HG03280 (cell line): ENCODE data around the gene HSD17B12.

Experiments
- ATAC-seq: cut with Tn5 transposase; IDR thresholded peaks from one replicate; pipeline ENCODE4 v1.9.1; 2021; ENCODE audit warnings: mild to moderate bottlenecking, moderate library complexity; ENCODE audit not compliant: unreplicated experiment

HSD17B12 gene

DNA sequence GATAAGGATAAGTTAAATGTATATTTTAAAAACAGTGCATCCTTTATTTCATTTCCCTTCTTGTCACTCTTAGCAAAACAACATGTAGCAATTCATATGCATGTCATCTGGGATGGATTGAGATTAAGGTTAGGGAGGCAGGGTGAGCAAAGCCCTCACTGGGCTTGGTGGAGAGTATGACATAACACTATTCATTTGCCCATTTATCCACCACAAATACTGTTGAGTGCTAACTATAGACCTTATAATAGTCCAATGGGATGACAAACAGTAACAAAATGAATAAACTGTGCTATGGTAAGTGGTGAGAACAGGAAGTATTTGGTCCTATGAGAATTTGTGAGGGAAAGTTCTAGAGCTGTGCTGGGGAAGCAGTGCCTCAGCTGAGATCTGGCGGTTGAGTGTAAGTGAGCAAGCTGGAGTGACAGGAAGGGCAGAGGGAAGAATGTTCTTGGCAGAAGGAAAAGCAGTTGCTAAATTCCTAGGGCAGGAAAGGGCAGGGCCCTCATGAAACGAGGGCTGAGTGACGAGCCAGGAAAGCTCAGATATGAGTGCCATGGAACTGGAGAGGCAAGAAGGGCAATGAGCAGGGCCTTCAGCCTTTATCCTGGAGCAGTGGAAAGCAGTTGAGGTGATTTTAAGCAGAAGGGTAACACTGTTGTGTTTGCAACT lies 6.7 kb downstream of the HSD17B12 start:
- ATAC-seq: no peak

DNA sequence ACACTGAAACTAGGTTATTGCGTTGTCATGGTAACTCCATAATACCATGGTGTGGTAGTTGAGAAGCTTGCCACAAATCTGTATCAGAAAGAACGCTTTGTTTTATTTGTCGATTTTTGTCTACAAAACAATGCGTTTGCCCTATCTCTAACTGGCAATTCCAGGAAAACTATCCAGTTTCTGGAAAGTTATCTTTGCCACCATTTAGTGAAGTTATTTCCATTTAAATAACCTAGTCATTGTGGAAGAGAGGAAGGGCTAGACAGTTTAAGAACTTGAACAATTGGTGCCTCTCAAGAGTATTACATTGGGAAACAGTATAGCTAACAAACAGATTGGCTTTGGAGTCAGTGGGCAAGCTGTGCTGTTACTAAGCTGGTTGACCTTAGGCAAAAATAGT lies 7.9 kb downstream of the HSD17B12 start:
- ATAC-seq: no peak

GRCh38 chr11:43689167-43689566 lies 8.6 kb downstream of the HSD17B12 start:
- no peak for ATAC-seq

- ATAC-seq: no peak
Measured at GRCh38 chr11:43690929-43691725, 10.6 kb downstream of the HSD17B12 start.

DNA sequence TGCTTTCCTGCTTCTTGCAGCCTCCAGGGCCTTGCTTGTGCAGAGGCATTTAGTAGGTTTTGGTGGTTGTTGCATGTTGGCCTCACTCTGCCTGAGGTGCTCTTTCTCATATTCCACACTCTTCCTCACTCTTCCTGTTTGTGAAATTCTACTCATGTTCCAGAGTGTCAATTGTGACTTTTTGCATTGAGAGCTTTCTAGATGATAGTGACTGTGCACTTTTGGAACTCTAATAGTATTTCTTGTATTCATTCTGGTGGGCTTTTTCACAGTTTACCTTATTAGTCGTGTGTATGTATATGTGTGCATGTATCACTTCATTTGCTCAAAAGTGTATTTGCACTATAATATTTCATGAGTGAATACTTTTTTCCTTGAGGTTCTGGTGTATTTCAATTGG lies 11.3 kb downstream of the HSD17B12 start:
- ATAC-seq: no peak

DNA sequence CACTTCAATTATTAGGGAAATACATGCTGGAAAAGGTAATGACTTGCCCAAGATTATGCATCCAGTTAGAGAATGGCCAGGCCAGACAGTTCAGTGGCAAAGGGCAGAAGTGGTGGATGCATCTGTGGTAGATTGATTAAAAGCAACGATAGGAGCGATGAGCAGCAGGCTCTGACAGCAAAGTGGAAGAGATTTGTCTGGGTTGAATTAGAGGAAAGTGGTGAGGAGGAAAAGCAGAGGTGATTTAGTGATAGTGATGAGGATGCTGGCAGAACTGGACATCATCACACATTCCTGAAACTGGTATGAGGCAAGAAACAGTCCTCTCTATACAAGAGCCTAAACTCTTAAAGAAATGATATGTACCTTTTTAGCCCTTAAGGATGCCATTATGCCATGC lies 12.5 kb downstream of the HSD17B12 start:
- no peak for ATAC-seq

GRCh38 chr11:43693731-43694130 lies 13.2 kb downstream of the HSD17B12 start:
- ATAC-seq: no peak

DNA sequence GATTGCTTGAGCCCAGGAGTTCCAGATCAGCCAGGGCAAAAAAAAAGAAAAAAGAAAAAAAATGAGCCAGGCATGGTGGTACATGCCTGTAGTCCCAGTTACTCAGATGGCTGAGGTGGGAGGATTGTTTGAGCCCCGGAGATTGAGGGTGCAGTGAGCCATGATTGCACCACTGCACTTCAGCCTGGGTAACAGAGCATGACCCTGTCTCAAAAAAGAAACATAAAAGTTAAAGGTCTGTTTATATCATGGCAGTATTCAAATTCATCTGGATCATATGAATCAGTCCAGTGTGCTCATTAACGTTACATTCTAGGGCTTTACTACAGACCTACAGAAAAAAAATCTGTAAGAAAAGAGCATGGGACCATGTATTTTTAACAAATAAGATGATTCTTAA lies 13.9 kb downstream of the HSD17B12 start:
- no peak for ATAC-seq

GRCh38 chr11:43697679-43698078 lies 17.1 kb downstream of the HSD17B12 start:
- ATAC-seq: no peak

- no peak for ATAC-seq
Measured at GRCh38 chr11:43699870-43700269, 19.3 kb downstream of the HSD17B12 start.

- no peak for ATAC-seq
Measured at GRCh38 chr11:43706631-43707030, 26.1 kb downstream of the HSD17B12 start.

DNA sequence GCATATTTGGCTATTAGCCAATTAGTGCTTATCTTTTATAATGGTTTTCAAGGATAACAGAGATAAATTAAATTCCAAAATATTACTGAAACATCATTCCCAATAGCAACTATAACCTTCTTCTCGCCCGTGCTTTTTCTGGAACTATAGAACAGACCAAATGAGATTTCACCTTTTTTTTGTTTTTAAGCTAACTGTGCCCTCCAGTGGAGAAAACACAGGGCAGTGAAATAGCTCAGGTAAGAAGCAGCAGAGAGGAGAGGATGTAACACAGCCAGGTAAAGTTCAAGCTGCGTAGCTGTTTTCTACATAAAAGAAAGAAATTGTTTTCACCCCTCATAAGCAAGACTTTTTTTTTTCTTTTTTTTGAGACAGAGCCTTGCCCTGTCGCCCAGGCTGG lies 28.2 kb downstream of the HSD17B12 start:
- no peak for ATAC-seq

DNA sequence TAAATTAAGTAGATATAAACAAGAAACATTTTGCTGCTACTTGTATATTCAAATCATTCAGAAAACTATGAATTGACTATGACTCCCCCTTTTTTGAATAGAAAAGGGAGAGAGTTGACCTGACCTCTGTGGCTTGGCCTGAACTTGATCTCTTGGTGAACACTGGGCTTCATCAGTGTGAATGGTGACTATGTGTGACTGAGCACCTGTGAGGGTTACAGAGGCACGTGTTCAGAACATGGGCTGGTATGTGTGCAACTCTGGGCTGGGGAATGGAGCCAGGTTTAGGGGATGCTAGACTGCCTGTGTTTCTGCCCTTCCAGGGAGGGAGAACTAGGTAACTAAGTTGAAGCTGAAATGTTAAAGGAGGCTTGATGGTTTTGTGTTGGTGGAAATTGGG lies 29.2 kb downstream of the HSD17B12 start:
- ATAC-seq: no peak

DNA sequence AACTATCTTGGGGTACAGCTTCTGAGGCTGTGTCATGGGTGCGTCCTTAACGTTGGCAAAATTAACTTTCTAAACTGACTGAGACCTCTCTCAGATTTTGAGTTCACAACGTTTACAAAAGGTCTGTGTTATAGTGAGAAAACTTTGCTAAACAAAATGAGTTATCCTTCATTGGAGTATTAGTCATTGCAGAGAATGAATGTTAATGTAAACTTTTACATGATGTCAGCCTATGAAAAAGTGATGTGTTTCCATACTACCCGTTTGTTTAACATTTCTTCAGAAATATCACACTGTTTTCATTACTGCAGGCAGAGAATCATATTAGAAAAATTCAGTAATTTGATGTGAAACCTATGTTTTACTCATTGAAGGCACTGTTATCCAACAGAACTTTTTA lies 32.1 kb downstream of the HSD17B12 start:
- ATAC-seq: no peak

DNA sequence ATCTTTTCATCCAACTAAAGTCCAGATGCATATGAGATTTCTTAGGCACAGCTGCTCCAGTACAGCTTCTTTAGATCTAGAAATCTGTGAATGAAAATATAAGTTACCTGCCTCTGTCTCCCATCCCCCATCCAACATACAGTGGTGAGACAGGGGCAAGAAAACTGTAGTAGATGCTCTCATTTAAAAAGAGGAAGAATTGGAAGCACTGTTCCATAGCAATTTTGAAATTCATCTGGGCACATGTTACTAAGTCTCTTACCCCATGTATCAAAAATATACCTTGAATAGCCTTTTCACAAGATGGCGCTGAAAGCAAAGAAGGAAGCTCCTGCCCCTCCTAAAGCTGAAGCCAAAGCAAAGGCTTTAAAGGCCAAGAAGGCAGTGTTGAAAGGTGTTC lies 37.8 kb downstream of the HSD17B12 start:
- no peak for ATAC-seq

GRCh38 chr11:43723617-43724016 lies 43.1 kb downstream of the HSD17B12 start:
- ATAC-seq: no peak

DNA sequence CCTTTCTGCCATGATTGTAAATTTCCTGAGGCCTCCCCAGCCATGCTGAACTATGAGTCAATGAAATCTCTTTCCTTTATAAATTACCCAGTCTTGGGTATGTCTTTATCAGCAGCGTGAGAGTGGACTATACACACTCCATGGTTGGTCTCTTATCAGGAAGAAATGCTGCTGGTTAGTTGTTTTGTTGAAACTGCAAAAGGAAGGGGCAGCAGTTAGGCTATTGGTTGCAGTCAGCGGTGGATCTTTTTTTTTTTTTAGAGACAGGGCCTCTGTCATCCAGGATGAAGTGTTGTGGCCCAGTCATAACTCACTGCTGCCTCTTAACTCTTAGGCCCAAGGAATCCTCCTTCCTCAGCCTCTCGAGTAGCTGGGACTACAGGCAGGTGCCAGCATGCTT lies 51.7 kb downstream of the HSD17B12 start:
- no peak for ATAC-seq

DNA sequence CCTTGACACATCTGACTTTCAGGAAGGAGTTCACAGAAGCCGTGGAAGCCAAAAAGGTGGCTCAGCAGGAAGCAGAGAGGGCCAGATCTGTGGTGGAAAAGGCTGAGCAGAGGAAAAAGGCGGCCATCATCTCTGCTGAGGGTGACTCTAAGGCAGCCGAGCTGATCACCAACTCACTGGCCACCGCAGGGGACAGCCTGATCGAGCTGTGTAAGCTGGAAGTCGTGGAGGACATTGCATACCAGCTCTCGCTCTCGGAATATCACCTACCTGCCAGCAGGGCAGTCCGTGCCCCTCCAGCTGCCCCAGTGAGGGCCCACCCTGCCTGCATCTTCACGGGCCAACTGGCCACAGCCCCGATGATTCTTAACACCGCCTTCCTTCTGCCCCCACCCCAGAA lies 53.7 kb downstream of the HSD17B12 start:
- ATAC-seq: no peak

- ATAC-seq: no peak
Measured at GRCh38 chr11:43735115-43735514, 54.6 kb downstream of the HSD17B12 start.

GRCh38 chr11:43735961-43736360 lies 55.4 kb downstream of the HSD17B12 start:
- ATAC-seq: no peak

- no peak for ATAC-seq
Measured at GRCh38 chr11:43736502-43737200, 56.1 kb downstream of the HSD17B12 start.

- no peak for ATAC-seq
Measured at GRCh38 chr11:43737201-43737590, 56.7 kb downstream of the HSD17B12 start.
